Kidney epithelial cell (primary cell): ENCODE data around the gene SCN1B. TPM values are rescaled to one million over a fixed set of nuclear protein-coding genes. Genes with fewer than 3 reads are reported as not detected.

Experiments
- DNase-seq: peaks from one replicate; pipeline ENCODE4 v3.0.0-alpha.2; 2010; ENCODE audit warnings: low read depth
- H3K27me3 ChIP-seq: 2 replicates; pipeline ENCODE4 v1.6.0; 2011; ENCODE audit warnings: low read length; ENCODE audit not compliant: control insufficient read depth, insufficient read depth
- H3K36me3 ChIP-seq: 2 replicates; pipeline ENCODE4 v1.5.1; 2011; ENCODE audit warnings: low read length; ENCODE audit not compliant: control insufficient read depth, insufficient read depth
- H3K4me3 ChIP-seq: 2 replicates; pipeline ENCODE4 v1.5.1; 2011; ENCODE audit warnings: low read depth, mild to moderate bottlenecking, control low read depth, low read length
- total RNA-seq: library from RNA; depleted of rRNA; stranded (reverse); fragments of >200 nt; gene quantifications from 2 replicates; pipeline ENCODE4 v1.2.3, GENCODE V29; 2015
- TF ChIP-seq, protein P1 (sequence below): IDR thresholded peaks from 2 replicates; pipeline ENCODE4 v1.5.1; 2011; ENCODE audit warnings: mild to moderate bottlenecking, moderate library complexity, low read length, control low read depth, inconsistent platforms; ENCODE audit not compliant: insufficient read depth, poor library complexity, severe bottlenecking

Gene SCN1B
- total RNA-seq, 1 donor from 2014 or later = 1.8 TPM

DNA sequence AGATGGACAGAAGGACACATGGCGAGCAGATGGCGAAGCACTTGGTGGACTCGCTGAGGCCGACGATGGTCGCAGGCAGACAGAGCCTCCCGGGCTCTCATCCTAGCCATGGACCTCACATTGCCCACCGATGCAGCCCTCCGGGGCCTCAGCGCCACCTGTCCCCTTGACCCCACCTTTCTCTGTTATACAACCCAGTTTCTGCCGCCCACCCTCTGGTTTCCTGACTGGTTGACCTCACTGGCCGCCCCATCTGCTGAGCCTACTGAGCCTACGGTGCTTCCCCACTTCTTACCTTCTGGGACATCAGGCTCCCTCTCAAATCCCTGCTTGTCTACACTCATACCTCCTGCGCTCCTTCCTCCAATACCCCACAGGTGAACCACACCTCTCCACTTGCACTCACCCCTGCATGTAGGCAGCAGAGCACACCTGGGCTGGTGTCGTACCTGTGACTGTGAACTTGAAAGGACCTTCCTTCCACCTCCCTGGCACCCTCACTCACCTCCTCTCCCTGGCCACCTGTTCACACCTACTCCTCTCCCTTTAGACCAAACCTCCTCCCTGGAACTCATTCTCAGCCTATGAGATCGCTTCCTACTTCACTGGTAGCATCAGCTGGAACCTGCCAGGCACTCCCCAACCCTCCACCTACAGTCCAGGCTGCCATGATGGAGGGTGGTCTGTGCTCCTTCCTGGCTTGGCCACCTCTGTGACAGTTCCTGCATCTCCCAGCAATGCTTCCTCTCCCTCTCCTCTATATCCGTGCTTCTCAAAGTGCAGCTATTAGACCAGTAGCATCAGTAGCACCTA is 47.3 kb downstream of the SCN1B start:
- TF ChIP-seq, protein P1, sequence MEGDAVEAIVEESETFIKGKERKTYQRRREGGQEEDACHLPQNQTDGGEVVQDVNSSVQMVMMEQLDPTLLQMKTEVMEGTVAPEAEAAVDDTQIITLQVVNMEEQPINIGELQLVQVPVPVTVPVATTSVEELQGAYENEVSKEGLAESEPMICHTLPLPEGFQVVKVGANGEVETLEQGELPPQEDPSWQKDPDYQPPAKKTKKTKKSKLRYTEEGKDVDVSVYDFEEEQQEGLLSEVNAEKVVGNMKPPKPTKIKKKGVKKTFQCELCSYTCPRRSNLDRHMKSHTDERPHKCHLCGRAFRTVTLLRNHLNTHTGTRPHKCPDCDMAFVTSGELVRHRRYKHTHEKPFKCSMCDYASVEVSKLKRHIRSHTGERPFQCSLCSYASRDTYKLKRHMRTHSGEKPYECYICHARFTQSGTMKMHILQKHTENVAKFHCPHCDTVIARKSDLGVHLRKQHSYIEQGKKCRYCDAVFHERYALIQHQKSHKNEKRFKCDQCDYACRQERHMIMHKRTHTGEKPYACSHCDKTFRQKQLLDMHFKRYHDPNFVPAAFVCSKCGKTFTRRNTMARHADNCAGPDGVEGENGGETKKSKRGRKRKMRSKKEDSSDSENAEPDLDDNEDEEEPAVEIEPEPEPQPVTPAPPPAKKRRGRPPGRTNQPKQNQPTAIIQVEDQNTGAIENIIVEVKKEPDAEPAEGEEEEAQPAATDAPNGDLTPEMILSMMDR = no peak
- no peak for DNase-seq
- Histone ChIP-seq H3K36me3 (no peaks in the 10 kb centered on the region), H3K27me3 (no peaks in the 10 kb centered on the region), H3K4me3 (no peak overlapping the region)

DNA sequence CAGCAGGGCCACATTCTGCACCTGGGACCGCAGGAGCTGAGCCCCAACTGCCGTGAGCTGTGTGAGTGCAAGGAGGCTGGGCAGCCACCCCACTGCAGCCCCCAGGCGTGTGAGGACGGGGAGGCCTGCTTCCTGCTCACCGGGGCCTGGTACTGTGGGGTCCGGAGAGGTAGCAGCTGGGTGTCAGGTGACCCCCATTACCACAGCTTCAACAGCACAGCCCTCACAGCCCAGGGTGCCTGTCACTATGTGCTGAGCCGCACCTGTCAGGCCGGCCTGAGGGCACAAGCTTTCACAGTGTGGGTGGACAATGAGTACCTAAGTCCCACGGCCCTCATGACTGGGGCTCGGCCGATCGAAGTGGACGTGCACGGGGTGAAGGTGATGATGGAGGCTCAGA is 49.6 kb downstream of the SCN1B start:
- H3K36me3 ChIP-seq = no peaks in the 10 kb centered on the region
- TF ChIP-seq, protein P1 = no peak
- no peak overlapping the region for H3K4me3 ChIP-seq
- no peak for DNase-seq
- no peaks in the 10 kb centered on the region for H3K27me3 ChIP-seq

DNA sequence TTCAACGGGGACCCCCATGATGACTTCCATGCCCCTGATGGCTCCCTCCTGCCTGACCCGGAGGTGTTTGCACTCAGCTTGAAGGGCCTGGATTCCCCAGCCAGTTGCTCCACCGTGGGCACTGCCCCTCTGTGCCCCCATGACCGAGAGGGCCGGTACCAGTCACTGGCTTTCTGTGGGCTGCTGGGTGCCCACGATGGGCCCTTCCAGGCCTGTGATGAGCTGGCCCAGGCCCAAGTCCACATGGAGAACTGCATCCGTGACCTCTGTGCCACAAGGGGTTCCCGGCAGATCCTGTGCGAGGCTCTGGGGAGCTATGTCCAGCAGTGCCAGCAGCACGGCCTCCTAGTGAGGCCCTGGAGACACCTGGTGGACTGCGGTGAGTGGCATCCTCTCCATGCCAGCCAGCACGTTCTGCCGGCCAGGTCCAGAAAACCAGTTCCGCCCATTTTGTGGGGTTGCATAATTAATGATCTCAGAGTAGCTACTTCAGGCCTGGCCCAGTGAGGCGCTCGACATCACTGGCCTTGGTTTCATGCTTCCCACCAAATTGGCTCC is 50.4 kb downstream of the SCN1B start:
- TF ChIP-seq, protein P1 = no peak
- no peak for DNase-seq
- H3K4me3 ChIP-seq = no peak overlapping the region
- H3K36me3 ChIP-seq = no peaks in the 10 kb centered on the region
- no peaks in the 10 kb centered on the region for H3K27me3 ChIP-seq

DNA sequence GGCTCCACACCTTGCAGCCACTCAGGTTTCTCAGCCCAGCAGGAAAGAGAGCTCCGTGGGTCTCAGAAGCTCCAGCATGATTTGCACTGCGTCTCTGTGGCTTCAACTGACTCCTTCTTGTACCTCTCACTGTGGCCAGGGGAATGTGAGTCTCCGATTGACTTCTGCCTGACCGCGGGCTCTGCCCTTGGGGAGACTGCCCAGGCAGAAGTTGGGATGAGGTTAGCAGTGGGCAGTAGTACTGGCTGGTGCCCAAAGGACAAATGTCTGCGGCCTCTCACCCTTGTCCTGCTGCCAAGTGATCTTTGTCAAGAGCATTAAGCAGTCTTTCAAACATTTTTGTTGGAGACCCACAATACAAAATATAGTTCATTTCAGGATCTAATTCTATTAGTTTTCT is 50.9 kb downstream of the SCN1B start:
- TF ChIP-seq, protein P1 = no peak
- Histone ChIP-seq H3K36me3 (no peaks in the 10 kb centered on the region), H3K27me3 (no peaks in the 10 kb centered on the region), H3K4me3 (no peak overlapping the region)
- no peak for DNase-seq

DNA sequence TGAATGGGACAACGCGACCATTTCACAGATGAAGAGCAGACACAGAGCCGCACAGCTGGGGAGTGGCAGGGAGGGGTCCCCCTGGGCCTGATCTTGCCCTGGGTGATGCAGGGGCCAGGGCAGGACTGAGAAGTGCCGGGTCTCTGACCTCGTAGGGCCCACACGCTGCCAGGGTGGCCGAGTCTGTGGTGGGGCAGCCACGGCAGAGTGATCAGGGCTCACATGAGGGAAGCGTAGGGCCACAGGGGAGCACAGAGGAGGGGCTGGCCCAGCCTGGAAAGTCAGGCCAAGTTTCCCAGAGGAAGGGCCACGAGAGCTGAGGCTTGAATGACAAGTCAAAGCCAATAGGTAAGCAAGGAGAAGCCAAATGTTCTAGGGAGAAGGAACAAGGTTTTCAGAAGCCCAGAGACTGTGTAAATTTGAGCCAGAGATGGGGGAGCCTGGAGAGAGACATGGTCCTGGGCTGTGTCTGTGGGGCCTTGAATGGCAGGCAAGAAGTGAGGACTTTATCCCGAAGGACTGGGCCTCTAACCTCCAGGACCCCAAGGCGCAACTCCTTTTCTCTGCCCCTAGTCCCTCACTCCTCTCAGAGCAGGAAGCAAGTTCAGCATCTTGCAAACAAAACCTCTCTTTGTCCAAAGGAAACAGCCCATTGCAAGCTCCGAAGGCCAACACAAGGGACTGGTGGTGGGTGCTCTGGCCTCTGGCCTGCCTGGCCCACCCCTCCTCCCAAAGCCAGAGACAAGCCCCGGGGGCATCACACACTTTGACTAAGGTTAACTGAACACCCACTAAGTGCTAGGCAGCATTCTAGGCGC is 53.6 kb downstream of the SCN1B start:
- Histone ChIP-seq H3K4me3 (no peak overlapping the region), H3K27me3 (no peaks in the 10 kb centered on the region), H3K36me3 (no peaks in the 10 kb centered on the region)
- TF ChIP-seq, protein P1 = no peak
- DNase-seq = no peak

DNA sequence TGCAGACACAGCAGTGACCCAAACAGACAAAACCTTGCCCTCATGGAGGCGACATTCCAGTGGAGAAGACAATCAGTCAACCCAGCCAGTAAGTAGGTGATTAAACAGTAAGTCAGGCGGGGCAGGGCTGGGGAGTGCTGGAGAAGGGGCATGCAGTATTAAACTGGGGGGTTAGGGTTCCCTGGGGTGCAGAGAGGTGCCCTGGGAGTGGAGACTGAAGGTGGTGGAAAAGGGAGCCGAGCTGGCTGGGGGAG is 54.2 kb downstream of the SCN1B start:
- TF ChIP-seq, protein P1 = no peak
- no peaks in the 10 kb centered on the region for H3K27me3 ChIP-seq
- H3K36me3 ChIP-seq = no peaks in the 10 kb centered on the region
- H3K4me3 ChIP-seq = no peak overlapping the region
- DNase-seq = no peak
